ENCODE data around the gene PITPNB. TPM values are rescaled to one million over a fixed set of nuclear protein-coding genes. Genes with fewer than 3 reads are reported as not detected.

Gene PITPNB
- total RNA-seq, 2 donors from 2014 or later: 105 to 123 TPM

- no peak for ATAC-seq
- Mint-ChIP-seq H3K27me3 (no peaks in the 10 kb centered on the region), H3K27ac (no peak overlapping the region)
These were observed 82.9 kb downstream of the PITPNB start for GRCh38 chr22:27836181-27836580.

GRCh38 chr22:27835446-27835845 is 83.6 kb downstream of the PITPNB start:
- Mint-ChIP-seq H3K36me3 (peaks cover 12% of the 10 kb centered on the region), H3K4me1 (ENCODE audit: low read depth in 2 of 2) (peaks cover 7% of the 10 kb centered on the region in 2 donors), H3K4me3 (no peak overlapping the region), H3K27me3 (no peaks in the 10 kb centered on the region), H3K27ac (no peak overlapping the region), H3K9me3 (no peaks in the 10 kb centered on the region)
- ATAC-seq (no peak), DNase-seq (ENCODE audit: low spot score) (no peak)

More at GRCh38 chr22:27836181-27836580, 82.9 kb downstream of the PITPNB start:
- Mint-ChIP-seq H3K9me3 (no peaks in the 10 kb centered on the region), H3K36me3 (peaks cover 12% of the 10 kb centered on the region), H3K4me1 (ENCODE audit: low read depth in 2 of 2) (peaks cover 7% of the 10 kb centered on the region in 2 donors), H3K4me3 (no peak overlapping the region)
- DNase-seq (ENCODE audit: low spot score): no peak

DNA sequence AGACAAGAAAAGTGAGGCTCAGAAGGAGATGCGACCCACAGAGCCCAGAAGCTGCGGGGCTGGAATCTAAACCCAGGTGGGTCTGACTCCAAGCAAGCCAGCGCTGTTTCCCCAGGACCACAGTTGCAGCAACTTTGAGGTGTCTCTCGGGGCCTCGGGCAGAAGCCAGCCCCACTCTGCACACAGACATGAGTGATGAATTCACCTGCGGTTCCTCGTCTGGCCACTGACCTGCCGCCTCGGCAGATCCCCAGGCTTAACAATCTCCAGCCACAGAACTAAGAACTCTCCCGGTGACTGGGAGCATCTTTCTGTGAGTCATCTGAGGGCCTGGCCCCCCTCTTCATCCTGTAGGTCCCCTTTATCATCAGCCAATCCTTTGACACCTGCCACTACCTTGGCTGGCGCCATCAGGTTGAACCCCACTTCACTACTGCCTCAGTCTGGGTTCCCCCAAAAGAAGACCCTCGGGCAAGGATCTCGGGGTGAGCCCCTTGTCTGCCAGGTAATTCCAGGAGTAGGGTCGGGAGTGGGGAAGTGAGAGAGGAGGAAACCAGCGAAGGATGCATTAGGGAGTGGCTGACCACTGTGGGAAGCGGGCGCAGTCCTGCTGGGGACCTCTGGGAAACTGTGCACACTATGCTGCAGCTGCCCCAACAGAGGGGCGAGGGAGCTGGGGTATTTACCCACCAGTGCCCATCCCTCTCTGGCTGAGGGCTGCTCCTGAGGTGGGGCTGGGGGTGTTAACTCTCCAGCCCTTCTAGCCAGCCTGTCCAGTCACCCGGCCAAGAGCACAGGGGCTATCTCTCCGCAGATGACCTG is 84.5 kb downstream of the PITPNB start:
- Mint-ChIP-seq H3K27ac (no peak overlapping the region), H3K9me3 (no peaks in the 10 kb centered on the region), H3K4me1 (ENCODE audit: low read depth in 2 of 2) (peaks cover 7% of the 10 kb centered on the region in 2 donors), H3K4me3 (no peak overlapping the region), H3K27me3 (no peaks in the 10 kb centered on the region), H3K36me3 (peaks cover 12% of the 10 kb centered on the region)
- DNase-seq (ENCODE audit: low spot score) (no peak), ATAC-seq (peak in 1 of 2 donors; percentile 20)

- H3K9me3 Mint-ChIP-seq: no peaks in the 10 kb centered on the region
These were observed 85.3 kb downstream of the PITPNB start for GRCh38 chr22:27833803-27834202.

DNA sequence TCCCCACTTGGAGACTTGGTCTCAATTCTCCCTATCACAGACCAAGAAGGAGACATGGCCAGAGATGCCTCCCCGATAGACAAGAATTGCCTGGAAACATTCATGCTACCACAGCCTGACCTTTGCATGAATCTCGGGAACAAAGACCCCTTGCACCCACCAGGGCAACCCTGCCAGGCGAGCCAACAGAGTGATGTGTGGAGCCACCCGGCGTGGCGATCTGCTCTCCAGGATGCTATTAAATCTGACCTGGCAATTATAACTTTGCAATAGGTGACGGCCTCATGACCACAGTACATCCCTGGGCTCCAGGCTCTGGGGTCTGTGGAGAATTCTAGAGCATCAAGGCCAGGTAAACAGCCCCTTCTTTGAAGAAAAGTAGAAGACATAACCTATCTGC is 86.5 kb downstream of the PITPNB start:
- no peak overlapping the region for H3K27ac Mint-ChIP-seq
- ATAC-seq (no peak), DNase-seq (ENCODE audit: low spot score) (no peak)
- no peaks in the 10 kb centered on the region for H3K9me3 Mint-ChIP-seq
- peaks cover 7% of the 10 kb centered on the region for H3K36me3 Mint-ChIP-seq
- peaks cover 7% of the 10 kb centered on the region in 2 donors for H3K4me1 Mint-ChIP-seq (ENCODE audit: low read depth in 2 of 2)
- no peaks in the 10 kb centered on the region for H3K27me3 Mint-ChIP-seq
- no peak overlapping the region for H3K4me3 Mint-ChIP-seq

More at GRCh38 chr22:27833803-27834202, 85.3 kb downstream of the PITPNB start:
- no peak for DNase-seq (ENCODE audit: low spot score)
- no peak overlapping the region for H3K4me3 Mint-ChIP-seq
- H3K4me1 Mint-ChIP-seq (ENCODE audit: low read depth in 2 of 2): peaks cover 7% of the 10 kb centered on the region in 2 donors
- no peak for ATAC-seq
- peaks cover 10% of the 10 kb centered on the region for H3K36me3 Mint-ChIP-seq
- H3K27ac Mint-ChIP-seq: no peak overlapping the region
- H3K27me3 Mint-ChIP-seq: no peaks in the 10 kb centered on the region

DNA sequence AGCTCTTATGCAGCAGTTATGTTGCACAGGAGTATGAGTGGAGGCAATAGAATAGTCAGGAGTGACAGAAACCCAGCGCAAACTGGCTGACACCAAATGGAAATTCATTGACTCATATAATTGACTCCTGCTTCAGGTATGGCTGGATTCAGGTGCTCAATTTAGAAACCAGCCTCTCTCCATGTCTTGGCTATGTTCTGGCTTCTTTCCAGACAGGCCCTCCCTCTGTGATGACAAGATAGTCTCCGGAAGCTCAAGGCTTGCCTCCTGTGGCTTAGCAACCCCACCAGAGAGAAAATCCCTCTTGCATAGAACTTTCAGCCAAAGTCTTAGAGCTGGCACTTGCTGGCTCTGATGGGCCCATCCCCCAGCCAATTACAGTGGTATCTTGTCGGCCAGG is 89.4 kb downstream of the PITPNB start:
- no peak for ATAC-seq
- Mint-ChIP-seq H3K27me3 (no peaks in the 10 kb centered on the region), H3K36me3 (no peaks in the 10 kb centered on the region), H3K4me1 (ENCODE audit: low read depth in 2 of 2) (peaks cover 7% of the 10 kb centered on the region in 2 donors), H3K9me3 (no peaks in the 10 kb centered on the region), H3K27ac (no peak overlapping the region), H3K4me3 (no peak overlapping the region)
- DNase-seq (ENCODE audit: low spot score): no peak

DNA sequence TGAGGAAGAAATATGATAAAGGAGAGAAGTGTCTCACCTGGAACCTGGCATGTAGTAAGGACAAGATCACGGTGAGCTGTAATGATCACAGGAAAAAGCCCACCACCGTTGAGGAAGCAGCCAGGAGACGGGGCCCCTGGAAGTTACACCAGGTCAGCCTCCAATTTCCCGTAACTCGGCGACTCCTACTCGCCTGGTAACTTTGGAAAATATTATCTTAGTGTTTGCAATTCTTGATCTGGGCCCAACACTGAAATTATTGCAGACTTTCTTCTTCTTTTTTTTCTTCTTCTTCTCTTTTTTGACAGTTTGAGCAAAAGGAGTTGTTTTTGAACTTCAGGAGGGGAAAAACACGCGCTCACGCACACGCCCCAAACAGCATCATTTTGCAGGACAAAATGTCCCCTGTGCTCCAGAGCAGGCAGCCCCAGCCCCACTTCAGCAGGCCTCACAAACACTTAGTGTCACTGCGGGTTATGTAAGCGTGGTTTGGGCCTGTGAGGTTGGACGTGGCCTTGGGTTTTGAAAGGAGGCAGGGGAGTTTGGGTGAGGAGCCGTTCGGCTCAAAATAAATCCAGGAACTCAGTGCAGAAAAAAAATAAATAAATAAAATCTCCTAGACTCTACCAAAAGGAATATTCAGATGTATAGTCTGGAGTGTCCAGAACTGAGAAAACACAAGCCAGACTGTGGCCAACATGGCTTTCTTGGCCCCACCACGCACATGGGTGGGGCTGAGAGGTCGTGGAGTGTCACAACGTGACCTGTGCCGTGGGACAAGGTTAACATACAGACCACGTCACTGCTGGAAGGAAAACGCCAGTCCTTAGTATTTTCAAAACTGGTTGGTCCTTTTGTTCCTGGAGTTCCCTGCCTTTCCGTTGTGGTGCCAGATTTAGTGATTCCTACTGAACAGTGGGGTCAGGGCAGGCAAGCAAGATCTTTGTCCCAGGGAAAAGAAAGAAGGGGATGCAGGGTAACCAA is 91.2 kb downstream of the PITPNB start:
- H3K27me3 Mint-ChIP-seq: no peaks in the 10 kb centered on the region
- DNase-seq (ENCODE audit: low spot score) (no peak), ATAC-seq (no peak)
- H3K9me3 Mint-ChIP-seq: no peaks in the 10 kb centered on the region
- no peak overlapping the region for H3K4me3 Mint-ChIP-seq
- peaks cover 7% of the 10 kb centered on the region in 2 donors for H3K4me1 Mint-ChIP-seq (ENCODE audit: low read depth in 2 of 2)
- no peak overlapping the region for H3K27ac Mint-ChIP-seq
- no peaks in the 10 kb centered on the region for H3K36me3 Mint-ChIP-seq

DNA sequence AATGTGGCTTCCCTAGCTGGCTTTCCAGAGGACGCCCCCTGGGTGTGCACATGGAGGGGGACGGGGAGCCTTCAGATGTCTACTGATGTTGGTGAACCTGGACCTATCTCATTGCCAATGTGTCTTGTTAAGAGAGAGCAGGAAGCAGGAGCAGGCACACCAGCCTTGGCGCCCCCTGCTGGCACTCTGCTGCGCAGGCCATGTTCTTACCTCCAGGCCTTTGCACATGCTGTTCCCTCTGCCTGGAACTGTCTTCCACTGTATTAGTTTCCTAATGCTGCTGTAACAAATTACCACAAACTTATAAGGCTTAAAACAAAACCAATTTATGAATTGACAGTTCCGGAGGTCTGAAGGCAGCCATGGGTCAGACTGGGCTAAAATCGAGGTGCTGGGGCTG is 93.9 kb downstream of the PITPNB start:
- Mint-ChIP-seq H3K4me1 (ENCODE audit: low read depth in 2 of 2) (no peaks in the 10 kb centered on the region), H3K9me3 (no peaks in the 10 kb centered on the region), H3K27ac (no peak overlapping the region), H3K4me3 (no peak overlapping the region), H3K36me3 (no peaks in the 10 kb centered on the region), H3K27me3 (no peaks in the 10 kb centered on the region)
- DNase-seq (ENCODE audit: low spot score) (no peak), ATAC-seq (no peak)

- no peaks in the 10 kb centered on the region for H3K9me3 Mint-ChIP-seq
- H3K4me1 Mint-ChIP-seq (ENCODE audit: low read depth in 2 of 2): no peaks in the 10 kb centered on the region
- no peaks in the 10 kb centered on the region for H3K27me3 Mint-ChIP-seq
- DNase-seq (ENCODE audit: low spot score) (no peak), ATAC-seq (no peak)
- no peaks in the 10 kb centered on the region for H3K36me3 Mint-ChIP-seq
- no peak overlapping the region for H3K4me3 Mint-ChIP-seq
- no peak overlapping the region for H3K27ac Mint-ChIP-seq
These were observed 95.8 kb downstream of the PITPNB start for GRCh38 chr22:27823221-27823620.

GRCh38 chr22:27820896-27821866 is 97.9 kb downstream of the PITPNB start:
- ATAC-seq: no peak
- DNase-seq (ENCODE audit: low spot score): no peak
- Mint-ChIP-seq H3K4me3 (no peak overlapping the region), H3K27me3 (peaks cover 0 to 8% of the 10 kb centered on the region in 2 donors), H3K36me3 (no peaks in the 10 kb centered on the region), H3K9me3 (no peaks in the 10 kb centered on the region), H3K4me1 (ENCODE audit: low read depth in 2 of 2) (no peaks in the 10 kb centered on the region), H3K27ac (no peak overlapping the region)

DNA sequence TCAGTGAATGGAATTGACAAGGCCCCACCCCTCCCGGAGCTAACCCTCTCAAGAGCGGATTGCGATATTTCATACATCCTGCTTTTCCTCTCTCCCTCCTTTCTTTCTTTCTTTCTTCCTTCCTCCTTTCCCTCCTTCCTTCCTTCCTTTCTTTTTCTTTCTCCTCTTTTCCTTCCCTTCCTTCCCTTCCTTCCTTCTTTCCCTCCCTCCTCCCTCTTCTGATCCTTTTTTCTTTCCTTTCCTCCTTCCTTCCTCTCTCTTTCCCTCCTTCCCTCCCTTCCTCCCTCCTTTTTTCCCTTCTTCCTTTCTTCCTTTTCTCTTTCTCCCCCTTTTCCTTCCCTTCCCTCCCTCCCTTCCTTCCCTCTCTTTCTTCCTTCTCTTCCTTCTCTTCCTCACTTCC is 102.5 kb downstream of the PITPNB start:
- Mint-ChIP-seq H3K4me1 (ENCODE audit: low read depth in 2 of 2) (no peaks in the 10 kb centered on the region), H3K27ac (no peak overlapping the region), H3K4me3 (no peak overlapping the region), H3K9me3 (no peaks in the 10 kb centered on the region), H3K27me3 (peaks cover 0 to 8% of the 10 kb centered on the region in 2 donors), H3K36me3 (no peaks in the 10 kb centered on the region)
- no peak for ATAC-seq
- DNase-seq (ENCODE audit: low spot score): no peak

DNA sequence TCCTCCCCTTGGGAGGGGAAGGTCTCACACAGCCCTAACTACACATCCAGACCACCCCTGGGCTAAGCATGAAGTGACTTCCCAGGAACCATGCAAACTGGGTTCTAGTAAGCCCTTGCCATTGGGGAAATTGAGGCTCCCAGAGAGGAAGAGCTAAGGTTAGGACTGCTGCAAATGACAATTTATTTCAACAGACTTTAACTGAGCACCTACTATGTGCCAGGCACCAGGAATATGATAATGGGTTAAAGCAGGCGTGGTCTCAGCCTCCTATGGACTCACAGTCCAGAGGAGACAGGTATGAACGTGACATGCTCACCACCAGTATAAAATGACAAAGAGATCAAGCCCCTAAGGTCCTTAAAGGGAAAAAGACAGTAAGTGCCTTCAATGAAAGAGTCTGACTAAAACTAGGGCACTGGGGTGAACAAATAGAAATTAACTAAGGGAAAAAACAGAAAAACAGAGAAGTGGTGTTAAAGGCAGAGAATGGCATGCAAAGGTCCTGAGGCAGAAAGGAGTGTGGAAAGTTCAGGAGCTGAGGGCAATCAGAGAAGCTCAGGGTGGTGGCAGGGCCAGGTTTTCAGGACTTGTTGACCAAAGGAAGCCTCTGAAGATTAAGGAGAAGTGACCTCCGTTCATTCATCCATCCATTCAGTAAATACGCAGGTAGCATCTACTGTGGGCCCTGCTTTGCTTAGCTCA is 103.1 kb downstream of the PITPNB start:
- Mint-ChIP-seq H3K9me3 (no peaks in the 10 kb centered on the region), H3K4me3 (no peak overlapping the region), H3K27me3 (peaks cover 0 to 8% of the 10 kb centered on the region in 2 donors), H3K4me1 (ENCODE audit: low read depth in 2 of 2) (no peaks in the 10 kb centered on the region), H3K36me3 (no peaks in the 10 kb centered on the region), H3K27ac (no peak overlapping the region)
- ATAC-seq: no peak
- no peak for DNase-seq (ENCODE audit: low spot score)
